ENCODE results near the gene ZNF337. TPM values are rescaled to one million over a fixed set of nuclear protein-coding genes. Genes with fewer than 3 reads are reported as not detected.
A peak's percentile ranks its signal among the peaks of the same experiment; 100 is the strongest.

The ZNF337 gene
- total RNA-seq = 10 to 100 TPM; 15.0 to 16.6 TPM

- CTCF ChIA-PET = no interaction called here
- POLR2A ChIA-PET = interaction anchor here (1.2 kb wide), 1 partner anchor 108 kb away, joined by 3 read pairs; no protein-coding TSS in a partner anchor
Measured at GRCh38 chr20:25696371-25697131, at the start of gene ZNF337. Gene ZNF337, minus strand, starts transcription at chr20:25696853. Its CDS starts 10,436 bp downstream, at chr20:25686417.

GRCh38 chr20:25745738-25746137, 49.1 kb upstream of the ZNF337 start:
- peaks cover 11% of the 10 kb centered on the region for H3K4me1 Mint-ChIP-seq (ENCODE audit: low read depth)
- no peak for TF ChIP-seq CTCF (IDR thresholded peaks at IDR 0.05)
- intact Hi-C loops (cut with micrococcal nuclease) = no loop called here
- no peak overlapping the region for H3K27ac Mint-ChIP-seq
- H3K4me3 Mint-ChIP-seq = no peak overlapping the region
- CTCF ChIA-PET = no interaction called here
- no peaks in the 10 kb centered on the region for H3K27me3 Mint-ChIP-seq
- no peaks in the 10 kb centered on the region for H3K36me3 Mint-ChIP-seq (ENCODE audit: low read depth)
- POLR2A ChIA-PET = no interaction called here
- no peak for ATAC-seq
- no peaks in the 10 kb centered on the region for H3K9me3 Mint-ChIP-seq
- DNase-seq = no peak

More at GRCh38 chr20:25696371-25697131, at the start of gene ZNF337:
- peak within 1 kb of the TSS; percentile 84 for H3K4me3 Mint-ChIP-seq
- peaks cover 35% of the 10 kb centered on the region for H3K36me3 Mint-ChIP-seq (ENCODE audit: low read depth)
- peak; percentile 97 for DNase-seq
- no peaks in the 10 kb centered on the region for H3K27me3 Mint-ChIP-seq
- peaks cover 39% of the 10 kb centered on the region for H3K4me1 Mint-ChIP-seq (ENCODE audit: low read depth)
- H3K9me3 Mint-ChIP-seq = peaks cover 17% of the 10 kb centered on the region
- no peak for TF ChIP-seq CTCF (IDR thresholded peaks at IDR 0.05)
- peak; percentile 98 for ATAC-seq
- intact Hi-C loops (cut with micrococcal nuclease) = loop anchor here (5.0 kb wide), 1 partner anchor 74 kb away; the partner anchor contains the start of gene NANP
- peak within 1 kb of the TSS; percentile 89 for H3K27ac Mint-ChIP-seq

GRCh38 chr20:25745100-25745499, 48.4 kb upstream of the ZNF337 start:
- intact Hi-C loops (cut with micrococcal nuclease) = no loop called here

GRCh38 chr20:25744261-25744660, 47.6 kb upstream of the ZNF337 start:
- Mint-ChIP-seq H3K4me3 (no peak overlapping the region), H3K9me3 (peaks cover 3% of the 10 kb centered on the region), H3K27me3 (no peaks in the 10 kb centered on the region), H3K36me3 (ENCODE audit: low read depth) (peaks cover 3% of the 10 kb centered on the region), H3K27ac (no peak overlapping the region), H3K4me1 (ENCODE audit: low read depth) (peaks cover 21% of the 10 kb centered on the region)
- no peak for TF ChIP-seq CTCF (IDR thresholded peaks at IDR 0.05)
- POLR2A ChIA-PET = no interaction called here
- ATAC-seq = no peak
- no peak for DNase-seq
- intact Hi-C loops (cut with micrococcal nuclease) = no loop called here
- CTCF ChIA-PET = no interaction called here

More at GRCh38 chr20:25745100-25745499, 48.4 kb upstream of the ZNF337 start:
- ChIA-PET POLR2A (no interaction called here), CTCF (no interaction called here)
- peaks cover 16% of the 10 kb centered on the region for H3K4me1 Mint-ChIP-seq (ENCODE audit: low read depth)
- H3K4me3 Mint-ChIP-seq = no peak overlapping the region
- ATAC-seq (no peak), DNase-seq (no peak)
- H3K27me3 Mint-ChIP-seq = no peaks in the 10 kb centered on the region
- no peak overlapping the region for H3K27ac Mint-ChIP-seq
- H3K36me3 Mint-ChIP-seq (ENCODE audit: low read depth) = no peaks in the 10 kb centered on the region
- no peak for TF ChIP-seq CTCF (IDR thresholded peaks at IDR 0.05)
- H3K9me3 Mint-ChIP-seq = no peaks in the 10 kb centered on the region

GRCh38 chr20:25741088-25741487, 44.4 kb upstream of the ZNF337 start:
- Mint-ChIP-seq H3K9me3 (peaks cover 3% of the 10 kb centered on the region), H3K27me3 (no peaks in the 10 kb centered on the region), H3K4me1 (ENCODE audit: low read depth) (peaks cover 19% of the 10 kb centered on the region), H3K4me3 (no peak overlapping the region), H3K36me3 (ENCODE audit: low read depth) (peaks cover 3% of the 10 kb centered on the region), H3K27ac (no peak overlapping the region)
- DNase-seq (no peak), ATAC-seq (no peak)
- intact Hi-C loops (cut with micrococcal nuclease) = no loop called here
- TF ChIP-seq CTCF (IDR thresholded peaks at IDR 0.05) = no peak
- ChIA-PET POLR2A (no interaction called here), CTCF (no interaction called here)
